SW480 (cell line): ENCODE results near the gene FBP2.
"Not testable (repeated sequence)": the region's sequence is repeated elsewhere in the genome, so short reads cannot be mapped to it uniquely, and the experiment has no call there.

ENCODE experiments used
- DNase-seq: peaks from one replicate; pipeline ENCODE4 v3.0.0-alpha.2; 2016; ENCODE audit warnings: low spot score

Gene FBP2

GRCh38 chr9:94563548-94563947, 30.1 kb downstream of the FBP2 start:
- DNase-seq = no peak

GRCh38 chr9:94560237-94560636, 33.4 kb downstream of the FBP2 start:
- DNase-seq = no peak

- no peak for DNase-seq
Observed at GRCh38 chr9:94557376-94557775, 36.2 kb downstream of the FBP2 start.

GRCh38 chr9:94554439-94555331, 38.9 kb downstream of the FBP2 start, which contains the start of gene PCAT7:
TSS of gene PCAT7 (plus strand) at chr9:94555083.
- peak; percentile 91 for DNase-seq

- no peak for DNase-seq
Observed at GRCh38 chr9:94554078-94554438, 39.6 kb downstream of the FBP2 start.

GRCh38 chr9:94553029-94553938, 40.3 kb downstream of the FBP2 start:
- DNase-seq = peak; percentile 19

GRCh38 chr9:94545940-94546339, 47.7 kb downstream of the FBP2 start:
- DNase-seq = no peak

GRCh38 chr9:94544335-94544734, 49.3 kb downstream of the FBP2 start:
- DNase-seq = not testable (repeated sequence)

- no peak for DNase-seq
Observed at GRCh38 chr9:94538908-94539307, 54.7 kb downstream of the FBP2 start.

- no peak for DNase-seq
Observed at GRCh38 chr9:94534901-94535300, 58.7 kb downstream of the FBP2 start.

GRCh38 chr9:94533601-94534000, 60.0 kb downstream of the FBP2 start:
- DNase-seq = no peak

GRCh38 chr9:94533155-94533554, 60.5 kb downstream of the FBP2 start:
- DNase-seq = peak; percentile 43

- no peak for DNase-seq
Observed at GRCh38 chr9:94528886-94529285, 64.7 kb downstream of the FBP2 start.

GRCh38 chr9:94526951-94527350, 66.7 kb downstream of the FBP2 start:
- no peak for DNase-seq

- no peak for DNase-seq
Observed at GRCh38 chr9:94526271-94526670, 67.4 kb downstream of the FBP2 start.

GRCh38 chr9:94525396-94526035, 68.1 kb downstream of the FBP2 start:
- no peak for DNase-seq

GRCh38 chr9:94517254-94517653, 76.4 kb downstream of the FBP2 start:
- no peak for DNase-seq

- DNase-seq = no peak
Observed at GRCh38 chr9:94514722-94515121, 78.9 kb downstream of the FBP2 start.

- DNase-seq = no peak
Observed at GRCh38 chr9:94511955-94512265, 81.7 kb downstream of the FBP2 start.

- no peak for DNase-seq
Observed at GRCh38 chr9:94511134-94511954, 82.3 kb downstream of the FBP2 start.
